GM06990 (cell line): ENCODE measurements around the gene GP1BB.

Source experiments
- DNase-seq: peaks from one replicate; pipeline ENCODE4 v3.0.0-alpha.2; 2011; ENCODE audit not compliant: insufficient read length; ENCODE audit errors: extremely low read depth
- H3K27me3 ChIP-seq: replicated peaks from 2 replicates; pipeline ENCODE4 v1.6.0; 2011; ENCODE audit warnings: low read length; ENCODE audit not compliant: control insufficient read depth, insufficient read depth
- H3K36me3 ChIP-seq: 2 replicates; pipeline ENCODE4 v1.5.1; 2011; ENCODE audit warnings: low read length; ENCODE audit not compliant: control insufficient read depth, insufficient read depth
- H3K4me3 ChIP-seq: replicated peaks from 2 replicates; pipeline ENCODE4 v1.5.1; 2011; ENCODE audit warnings: low read depth, mild to moderate bottlenecking, control low read depth, low read length
- TF ChIP-seq, protein P1 (sequence below): IDR thresholded peaks from 2 replicates; pipeline ENCODE4 v1.5.1; 2011; ENCODE audit warnings: low read length, control low read depth, mild to moderate bottlenecking, inconsistent platforms; ENCODE audit not compliant: insufficient read depth, poor library complexity, severe bottlenecking

GP1BB gene

GRCh38 chr22:19678949-19679521 lies 44.3 kb upstream of the GP1BB start:
- no peak for DNase-seq
- TF ChIP-seq, protein P1, sequence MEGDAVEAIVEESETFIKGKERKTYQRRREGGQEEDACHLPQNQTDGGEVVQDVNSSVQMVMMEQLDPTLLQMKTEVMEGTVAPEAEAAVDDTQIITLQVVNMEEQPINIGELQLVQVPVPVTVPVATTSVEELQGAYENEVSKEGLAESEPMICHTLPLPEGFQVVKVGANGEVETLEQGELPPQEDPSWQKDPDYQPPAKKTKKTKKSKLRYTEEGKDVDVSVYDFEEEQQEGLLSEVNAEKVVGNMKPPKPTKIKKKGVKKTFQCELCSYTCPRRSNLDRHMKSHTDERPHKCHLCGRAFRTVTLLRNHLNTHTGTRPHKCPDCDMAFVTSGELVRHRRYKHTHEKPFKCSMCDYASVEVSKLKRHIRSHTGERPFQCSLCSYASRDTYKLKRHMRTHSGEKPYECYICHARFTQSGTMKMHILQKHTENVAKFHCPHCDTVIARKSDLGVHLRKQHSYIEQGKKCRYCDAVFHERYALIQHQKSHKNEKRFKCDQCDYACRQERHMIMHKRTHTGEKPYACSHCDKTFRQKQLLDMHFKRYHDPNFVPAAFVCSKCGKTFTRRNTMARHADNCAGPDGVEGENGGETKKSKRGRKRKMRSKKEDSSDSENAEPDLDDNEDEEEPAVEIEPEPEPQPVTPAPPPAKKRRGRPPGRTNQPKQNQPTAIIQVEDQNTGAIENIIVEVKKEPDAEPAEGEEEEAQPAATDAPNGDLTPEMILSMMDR: no peak
- Histone ChIP-seq H3K4me3 (no peak overlapping the region), H3K27me3 (no peaks in the 10 kb centered on the region; the same call in 1 of the 2 replicates), H3K36me3 (no peaks in the 10 kb centered on the region)

DNA sequence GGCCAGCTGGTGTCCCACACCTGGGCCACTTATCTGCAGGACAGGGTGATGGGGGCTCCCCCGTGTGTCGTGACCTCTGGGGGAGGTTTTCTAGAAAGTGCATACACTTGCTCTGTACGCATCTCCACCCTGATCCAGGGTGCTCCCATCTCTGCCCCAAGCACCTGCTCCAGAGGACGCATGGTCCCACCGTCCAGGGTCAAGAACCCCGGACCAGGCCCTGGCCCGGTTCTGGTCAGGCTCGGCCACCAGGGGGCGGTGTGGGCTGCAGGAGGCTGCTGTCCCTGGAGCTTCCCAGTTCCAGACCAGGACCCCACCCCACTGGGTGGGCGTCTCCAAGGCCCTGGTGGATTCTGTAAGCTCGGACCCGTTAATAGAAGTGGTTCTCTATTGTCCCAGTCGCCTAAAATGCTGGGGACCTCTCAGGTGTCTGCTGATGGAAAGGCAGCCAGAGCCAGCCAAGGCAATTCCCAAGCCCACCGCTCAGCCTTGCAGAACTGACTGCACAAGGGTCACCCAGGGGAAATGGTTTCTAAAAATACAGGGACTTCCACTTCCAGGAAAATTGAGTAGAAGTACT lies 43.7 kb upstream of the GP1BB start:
- peak; percentile 22 for DNase-seq

DNA sequence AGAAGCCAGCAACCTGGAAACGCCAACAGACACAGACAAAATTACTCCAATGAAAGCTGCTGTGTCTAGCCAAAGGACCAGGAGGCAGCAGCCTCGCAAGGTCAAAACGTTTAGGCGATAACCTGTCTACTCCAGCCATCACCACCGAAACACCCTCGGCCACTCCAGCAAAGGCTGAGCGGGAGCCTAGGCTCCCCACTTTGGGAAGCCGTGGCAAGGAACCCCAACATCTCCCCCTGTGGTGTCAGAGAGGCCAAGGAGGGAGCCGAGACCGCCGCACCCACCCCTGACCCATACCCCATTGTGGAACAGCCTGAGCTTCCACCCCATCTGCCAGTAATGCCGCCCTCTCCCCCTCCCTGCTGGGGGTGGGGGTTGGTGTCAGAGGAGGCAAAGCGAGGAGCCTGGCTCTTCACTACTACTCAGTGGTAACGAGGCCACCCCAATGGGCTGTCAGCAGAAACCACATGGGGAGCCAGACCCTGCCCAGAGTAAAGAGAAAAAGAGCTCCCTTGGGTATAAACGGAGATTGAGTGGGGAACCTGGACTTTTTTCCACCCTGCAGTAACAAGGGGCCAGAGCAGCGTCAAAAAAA lies 43.0 kb upstream of the GP1BB start:
- no peak for DNase-seq
- Histone ChIP-seq H3K27me3 (no peaks in the 10 kb centered on the region; the same call in 1 of the 2 replicates), H3K36me3 (no peaks in the 10 kb centered on the region), H3K4me3 (no peak overlapping the region)
- TF ChIP-seq, protein P1: no peak

More for the DNA sequence above, 43.7 kb upstream of the GP1BB start:
- TF ChIP-seq, protein P1: peak; percentile 86
- H3K27me3 ChIP-seq: no peaks in the 10 kb centered on the region; the same call in 1 of the 2 replicates
- no peaks in the 10 kb centered on the region for H3K36me3 ChIP-seq
- no peak overlapping the region for H3K4me3 ChIP-seq

DNA sequence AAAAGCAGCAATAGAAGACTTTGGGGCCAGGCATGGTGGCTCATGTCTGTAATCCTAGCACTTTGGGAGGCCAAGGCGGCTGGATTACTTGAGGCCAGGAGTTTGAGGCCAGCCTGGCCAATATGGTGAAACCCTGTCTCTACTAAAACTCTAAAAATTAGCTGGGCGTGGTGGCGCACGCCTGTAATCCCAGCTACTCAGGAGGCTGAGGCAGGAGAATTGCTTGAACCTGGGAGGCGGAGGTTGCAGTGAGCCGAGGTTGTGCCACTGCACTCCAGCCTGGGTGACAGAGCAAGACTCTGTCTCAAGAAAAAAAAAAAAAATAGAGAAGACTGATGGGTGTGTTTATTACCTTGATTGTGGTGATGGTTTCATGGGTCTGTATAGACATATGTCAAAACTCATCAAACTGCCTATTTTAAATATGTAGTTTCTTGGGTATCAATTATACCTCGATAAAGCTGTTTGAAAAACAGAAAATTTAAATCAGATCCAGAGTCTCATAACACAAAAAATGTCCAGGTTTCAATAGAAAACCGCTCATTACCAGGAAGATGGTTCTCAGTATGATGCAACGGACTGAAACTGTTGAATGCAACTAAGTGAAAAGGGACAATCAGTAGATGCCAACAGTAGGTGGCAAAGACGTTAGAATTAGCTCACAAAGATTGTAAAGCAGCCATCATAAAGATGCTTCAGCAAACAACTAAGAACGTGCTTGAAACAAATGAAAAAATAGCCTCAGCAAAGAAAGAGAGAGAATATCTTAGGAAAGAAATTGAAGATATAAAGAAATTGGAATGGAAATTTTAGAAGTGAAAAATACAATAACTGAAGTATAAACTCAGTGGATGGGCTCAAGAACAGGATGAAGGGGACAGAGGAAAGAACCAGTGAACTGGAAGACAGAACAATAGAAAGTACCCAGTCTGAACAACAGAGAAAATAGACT lies 42.2 kb upstream of the GP1BB start:
- TF ChIP-seq, protein P1: no peak
- Histone ChIP-seq H3K36me3 (no peaks in the 10 kb centered on the region), H3K27me3 (no peaks in the 10 kb centered on the region; the same call in 1 of the 2 replicates), H3K4me3 (no peak overlapping the region)
- DNase-seq: no peak

GRCh38 chr22:19681863-19682245 lies 41.5 kb upstream of the GP1BB start:
- no peaks in the 10 kb centered on the region; the same call in 1 of the 2 replicates for H3K27me3 ChIP-seq
- H3K36me3 ChIP-seq: no peaks in the 10 kb centered on the region
- no peak for DNase-seq
- TF ChIP-seq, protein P1: no peak
- H3K4me3 ChIP-seq: no peak overlapping the region
